GM21786 (cell line): Measurements from ENCODE around the gene AGL.
"Not testable (repeated sequence)": the region's sequence is repeated elsewhere in the genome, so short reads cannot be mapped to it uniquely, and the experiment has no call there.

Experiments
- ATAC-seq: cut with Tn5 transposase; IDR thresholded peaks from one replicate; pipeline ENCODE4 v1.9.1; 2021; ENCODE audit not compliant: unreplicated experiment

Gene AGL

DNA sequence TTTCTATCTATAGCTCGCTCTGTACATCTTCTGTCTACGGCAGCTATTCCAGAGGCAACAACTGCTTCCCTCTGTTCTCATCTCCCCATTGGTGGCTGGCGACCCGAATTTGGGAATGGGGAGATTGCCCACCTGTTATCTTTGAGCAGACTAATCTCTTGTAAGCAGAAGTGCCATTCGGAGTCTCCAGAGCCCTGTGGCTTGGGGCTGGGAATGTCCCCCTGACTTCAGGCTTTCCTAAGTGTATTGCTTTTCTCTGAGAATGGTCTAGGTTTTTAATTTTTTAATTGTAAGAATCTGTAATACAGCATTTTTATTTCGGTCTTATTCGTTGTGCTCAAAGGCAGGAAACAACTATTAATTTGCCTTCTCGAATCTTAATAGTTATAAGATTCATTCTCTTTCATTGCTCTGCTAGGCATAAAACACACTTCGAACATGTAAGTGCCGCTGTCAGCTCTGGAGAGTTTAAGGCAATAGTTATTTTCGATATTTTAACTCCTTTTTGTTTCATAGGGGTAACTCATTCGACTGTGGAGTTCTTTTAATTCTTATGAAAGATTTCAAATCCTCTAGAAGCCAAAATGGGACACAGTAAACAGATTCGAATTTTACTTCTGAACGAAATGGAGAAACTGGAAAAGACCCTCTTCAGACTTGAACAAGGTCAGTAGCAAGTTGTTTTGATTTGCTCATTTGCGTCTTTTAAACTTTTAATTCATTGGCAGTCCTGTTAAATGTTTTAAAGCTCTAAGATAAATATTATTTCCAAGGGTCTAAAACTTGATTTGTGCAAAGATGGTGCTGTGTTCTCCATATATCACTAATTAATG lies 514 bp downstream of the AGL start:
- ATAC-seq = peak; percentile 10

DNA sequence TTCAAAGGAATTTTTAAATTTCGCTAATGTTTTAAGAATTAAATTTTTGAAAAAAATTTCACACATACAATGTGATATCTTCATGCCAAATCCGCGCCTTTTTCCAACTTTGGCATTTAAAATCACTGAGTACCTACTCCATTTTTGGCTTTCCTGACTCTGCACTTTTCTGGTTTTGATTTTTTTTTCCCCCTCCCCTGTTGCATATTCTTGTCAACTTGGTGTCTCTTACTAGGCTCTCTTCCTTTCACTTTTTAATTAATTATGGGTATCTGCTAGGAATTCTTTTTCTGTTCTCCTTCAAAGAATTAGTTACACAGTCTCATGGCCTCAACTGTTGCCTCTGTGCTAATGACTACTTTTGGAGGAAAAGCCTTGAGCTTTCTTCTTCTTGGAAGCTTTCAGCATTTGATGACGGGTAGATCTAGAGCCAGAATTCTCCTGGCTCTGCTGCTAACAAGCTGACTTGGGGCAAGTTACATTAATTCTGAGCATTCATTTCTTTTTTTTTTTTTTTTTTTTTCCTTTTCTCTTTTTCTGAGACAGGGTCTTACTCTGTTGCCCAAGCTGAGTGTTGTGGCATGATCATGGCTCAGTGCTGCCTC lies 1.8 kb downstream of the AGL start:
- ATAC-seq = no peak

DNA sequence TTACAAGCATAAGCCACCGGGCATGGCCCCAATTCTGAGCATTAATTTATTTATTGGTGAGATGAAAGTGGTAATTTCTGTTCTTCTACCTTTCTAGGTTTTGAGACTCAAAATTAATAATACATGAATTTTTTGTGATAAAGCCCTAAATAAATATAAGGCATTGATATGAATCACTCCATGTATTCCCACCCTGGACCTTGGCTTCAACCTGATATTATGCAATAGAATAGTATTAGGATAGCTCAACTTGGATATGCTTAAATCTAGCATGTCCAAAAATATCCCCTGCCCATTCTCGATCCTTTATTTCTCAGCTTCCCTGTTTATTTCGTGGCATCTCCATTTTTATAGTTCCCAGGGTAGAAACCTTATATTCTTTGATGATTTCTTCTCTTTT lies 2.5 kb downstream of the AGL start:
- ATAC-seq = no peak

DNA sequence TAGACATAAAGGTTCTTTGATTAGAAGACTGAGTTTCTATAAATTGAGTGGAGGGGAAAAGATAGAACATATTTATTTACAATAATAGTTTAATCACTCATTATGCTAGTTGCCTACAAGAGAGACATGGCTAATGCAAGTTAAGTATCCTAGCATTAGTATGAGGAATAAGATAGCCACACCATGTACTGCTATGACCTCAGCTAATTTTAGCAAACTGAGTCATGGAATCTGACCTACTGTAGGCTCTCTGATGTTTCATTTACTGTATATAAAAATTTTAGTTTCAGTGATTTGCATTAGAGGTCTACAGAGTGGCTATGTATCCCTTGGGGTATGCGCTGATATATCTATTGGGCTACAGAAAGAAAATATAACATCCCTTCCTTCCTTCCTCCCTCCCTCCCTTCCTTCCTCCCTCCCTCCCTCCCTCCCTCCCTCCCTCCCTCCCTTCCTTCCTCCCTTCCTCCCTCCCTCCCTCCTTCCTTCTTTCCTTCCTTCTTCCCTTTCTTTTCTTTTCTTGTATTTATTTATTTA lies 5.8 kb downstream of the AGL start:
- ATAC-seq = no peak

DNA sequence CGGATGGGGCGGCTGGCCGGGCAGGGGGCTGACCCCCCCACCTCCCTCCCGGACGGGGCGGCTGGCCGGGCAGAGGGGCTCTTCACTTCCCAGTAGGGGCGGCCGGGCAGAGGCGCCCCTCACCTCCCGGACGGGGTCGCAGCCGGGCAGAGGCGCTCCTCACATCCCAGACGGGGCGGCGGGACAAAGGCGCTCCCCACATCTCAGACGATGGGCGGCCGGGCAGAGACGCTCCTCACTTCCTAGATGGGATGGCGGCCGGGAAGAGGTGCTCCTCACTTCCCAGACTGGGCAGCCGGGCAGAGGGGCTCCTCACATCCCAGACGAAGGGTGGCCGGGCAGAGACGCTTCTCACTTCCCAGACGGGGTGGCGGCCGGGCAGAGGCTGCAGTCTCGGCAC lies 6.9 kb downstream of the AGL start:
- not testable (repeated sequence) for ATAC-seq

DNA sequence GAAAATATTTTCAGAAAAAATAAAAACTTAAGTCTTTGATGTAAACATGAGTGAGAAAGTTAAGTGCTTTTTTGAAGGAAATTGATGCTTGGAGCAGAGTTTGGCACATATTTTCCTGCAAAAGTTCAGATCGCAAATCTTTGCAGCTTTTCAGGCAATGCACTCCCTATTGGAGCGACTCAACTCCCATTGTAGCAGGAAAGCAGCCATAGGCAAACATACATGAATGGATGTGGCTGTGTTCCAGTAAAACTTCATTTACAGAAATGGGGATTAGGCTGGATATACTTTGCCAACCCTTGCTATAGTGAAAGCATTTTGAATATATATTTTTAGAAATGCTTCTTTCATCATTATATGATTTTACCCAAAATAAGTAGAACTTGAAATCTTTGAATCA lies 8.1 kb downstream of the AGL start:
- no peak for ATAC-seq

DNA sequence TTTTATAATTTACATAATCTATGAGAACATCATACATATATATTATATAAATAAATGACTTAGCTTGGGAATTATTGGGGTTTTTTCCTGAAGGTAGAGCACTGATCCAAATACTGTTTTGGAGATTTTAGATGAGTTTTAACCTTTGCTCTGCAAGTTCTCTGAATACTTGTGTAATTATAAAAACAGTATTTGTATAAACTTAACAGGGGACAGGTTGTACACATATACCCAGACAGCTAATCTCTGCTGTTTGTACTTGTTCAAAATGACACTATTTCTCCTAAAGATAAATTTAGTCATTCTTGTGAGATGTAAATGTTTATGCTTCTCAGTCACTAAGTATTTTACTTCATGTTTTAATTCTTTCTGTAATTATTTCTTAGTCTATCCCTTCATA lies 8.7 kb downstream of the AGL start:
- no peak for ATAC-seq

DNA sequence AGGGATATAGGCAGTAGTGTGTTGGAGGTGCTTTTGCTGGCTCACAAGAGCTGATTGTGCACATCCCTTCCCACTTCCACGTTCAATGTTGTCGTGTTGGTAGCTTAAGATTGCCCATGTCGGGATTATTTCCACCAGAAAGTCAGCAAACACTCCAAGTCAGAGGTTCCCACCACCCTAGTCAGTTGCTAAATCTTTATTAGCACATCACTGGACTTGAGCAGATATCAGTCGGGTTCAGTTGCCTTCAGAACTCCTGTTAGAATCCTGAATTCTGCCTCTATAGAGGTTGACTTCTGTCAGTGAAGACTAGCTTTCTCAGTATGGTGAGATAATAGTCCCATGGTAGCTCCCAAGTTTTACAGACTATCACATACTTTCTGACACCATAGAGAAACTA lies 10.5 kb downstream of the AGL start:
- ATAC-seq = no peak

DNA sequence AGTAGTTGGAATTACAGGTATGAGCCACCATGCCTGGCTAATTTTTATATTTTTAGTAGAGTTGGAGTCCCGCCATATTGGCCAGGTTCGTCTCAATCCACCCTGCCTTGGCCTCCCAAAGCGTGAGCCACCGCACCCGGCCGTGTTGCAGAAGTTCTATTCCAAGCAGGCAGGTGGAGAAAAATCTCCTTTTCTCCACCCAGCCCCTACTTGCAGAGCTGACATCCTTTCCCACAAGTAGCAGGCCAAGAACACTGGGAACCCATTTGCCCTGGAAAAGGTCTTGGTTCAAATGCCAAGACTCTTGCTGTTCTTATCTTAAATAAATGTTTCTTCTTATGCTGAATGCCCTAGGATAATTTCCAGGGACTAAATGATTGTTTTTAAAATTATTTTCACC lies 17.5 kb downstream of the AGL start:
- ATAC-seq = no peak

DNA sequence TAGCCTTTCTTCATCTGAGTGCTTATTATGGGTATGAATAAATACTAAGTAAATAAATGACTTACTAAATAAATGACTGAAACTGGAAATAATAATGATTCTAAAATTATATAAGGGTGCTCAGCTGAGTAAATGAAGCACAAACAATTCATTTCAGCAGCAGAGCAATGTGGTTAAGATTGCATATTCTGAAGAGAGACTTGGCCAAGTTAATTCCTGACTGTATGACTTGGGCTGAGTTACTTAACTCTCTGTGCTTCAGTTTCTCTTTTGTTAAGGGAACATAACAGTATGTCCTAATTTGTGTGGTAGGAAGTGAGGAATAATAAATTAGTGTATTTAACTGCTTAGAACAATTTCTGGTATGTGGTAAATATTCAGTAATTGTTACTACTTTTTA lies 19.1 kb downstream of the AGL start:
- no peak for ATAC-seq

DNA sequence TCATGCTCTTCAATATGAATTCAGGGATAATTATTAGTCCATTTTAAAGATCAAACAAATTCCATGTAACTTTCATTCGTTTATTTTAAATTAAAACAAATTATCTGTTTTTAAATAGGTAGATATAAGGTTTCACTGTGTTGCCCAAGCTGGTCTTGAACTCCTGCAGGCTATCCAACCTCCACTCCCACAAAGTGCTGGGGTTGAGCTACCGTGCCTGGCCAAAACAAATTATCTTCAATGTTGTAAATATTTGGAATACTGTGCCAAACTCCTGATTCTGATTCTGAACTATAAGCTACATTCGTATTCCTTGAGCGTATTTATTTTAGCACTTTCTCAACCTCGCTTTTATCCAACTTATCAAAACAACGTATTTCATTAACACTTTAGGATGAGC lies 19.6 kb downstream of the AGL start:
- no peak for ATAC-seq

DNA sequence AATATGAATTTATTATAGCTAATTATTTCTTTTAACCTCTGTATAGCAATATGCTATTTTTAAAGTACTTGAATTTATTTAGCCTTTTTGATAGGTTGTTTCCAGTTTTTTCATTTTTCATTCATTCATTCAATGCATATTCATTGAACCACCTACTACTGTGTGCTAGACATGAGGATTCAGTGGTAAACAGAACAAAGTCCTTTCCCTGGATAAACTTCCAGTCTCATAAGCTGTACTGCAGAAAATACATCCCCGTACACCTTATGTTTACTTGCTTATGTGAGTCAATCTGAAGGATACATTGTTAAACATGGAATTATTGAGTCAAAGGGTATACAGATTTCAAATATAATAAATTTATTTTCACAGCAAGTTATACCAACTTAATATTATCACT lies 21.9 kb downstream of the AGL start:
- ATAC-seq = no peak

DNA sequence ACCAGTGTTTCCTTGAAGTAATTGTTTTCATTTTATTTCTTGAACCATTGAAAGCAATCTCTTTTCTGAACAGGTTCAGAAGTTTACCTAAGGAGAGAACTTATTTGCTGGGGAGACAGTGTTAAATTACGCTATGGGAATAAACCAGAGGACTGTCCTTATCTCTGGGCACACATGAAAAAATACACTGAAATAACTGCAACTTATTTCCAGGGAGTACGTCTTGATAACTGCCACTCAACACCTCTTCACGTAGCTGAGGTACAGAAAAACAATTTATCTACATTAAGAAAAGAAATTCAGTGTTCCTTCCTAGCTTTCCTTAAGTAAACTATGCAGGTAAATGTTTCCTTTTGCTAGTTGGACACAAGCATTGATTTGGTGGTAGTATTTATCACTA lies 27.4 kb downstream of the AGL start:
- ATAC-seq = no peak

DNA sequence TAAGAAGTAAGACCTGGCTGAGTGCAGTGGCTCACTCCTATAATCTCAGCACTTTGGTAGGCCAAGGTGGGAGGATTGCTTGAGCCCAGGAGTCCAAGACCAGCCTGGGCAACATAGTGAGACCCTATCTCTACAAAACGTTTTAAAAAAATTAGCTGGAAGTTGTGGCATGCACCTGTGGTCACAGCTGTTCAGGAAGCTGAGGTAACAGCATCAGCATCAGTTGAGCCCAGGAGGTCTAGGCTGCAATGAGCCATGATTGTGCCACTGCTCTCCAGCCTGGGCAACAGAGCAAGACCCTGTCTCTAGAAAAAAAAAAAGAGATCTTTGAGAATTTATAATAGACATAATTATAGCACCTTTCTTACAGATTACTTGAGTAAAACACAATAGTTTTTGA lies 36.0 kb downstream of the AGL start:
- ATAC-seq = no peak

DNA sequence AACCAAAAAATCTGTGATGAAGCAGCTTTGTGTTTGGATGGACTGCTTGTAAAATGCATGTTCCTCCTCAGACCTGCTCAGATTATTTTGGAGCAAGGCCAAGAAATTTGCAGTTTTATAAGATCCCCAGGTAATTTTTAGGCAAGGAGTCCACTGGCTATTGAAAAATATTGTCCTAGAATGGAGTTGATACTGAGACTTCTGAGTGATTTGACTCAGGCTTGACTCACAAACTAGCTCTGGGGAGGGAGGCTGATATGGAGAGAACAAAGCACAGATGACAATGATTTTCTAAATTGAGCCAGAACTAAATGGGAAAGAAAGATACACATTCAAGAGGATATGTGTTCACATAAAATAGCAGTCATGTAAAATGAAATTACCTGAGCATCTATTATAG lies 36.7 kb downstream of the AGL start:
- no peak for ATAC-seq

DNA sequence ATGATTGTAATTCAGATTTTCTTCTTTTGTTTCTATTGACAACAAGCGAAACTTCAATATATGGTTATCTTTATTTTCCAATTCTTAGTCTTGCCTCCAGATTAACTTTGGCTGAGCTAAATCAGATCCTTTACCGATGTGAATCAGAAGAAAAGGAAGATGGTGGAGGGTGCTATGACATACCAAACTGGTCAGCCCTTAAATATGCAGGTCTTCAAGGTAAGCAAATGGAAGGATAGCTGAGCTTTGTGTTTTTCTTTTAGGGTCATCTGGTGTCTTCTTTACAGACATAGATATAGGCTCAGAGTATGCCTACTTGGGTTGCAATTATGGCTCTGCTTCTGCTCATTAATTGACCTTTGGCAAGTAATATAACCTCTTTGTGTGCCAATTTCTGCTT lies 37.7 kb downstream of the AGL start:
- ATAC-seq = no peak

DNA sequence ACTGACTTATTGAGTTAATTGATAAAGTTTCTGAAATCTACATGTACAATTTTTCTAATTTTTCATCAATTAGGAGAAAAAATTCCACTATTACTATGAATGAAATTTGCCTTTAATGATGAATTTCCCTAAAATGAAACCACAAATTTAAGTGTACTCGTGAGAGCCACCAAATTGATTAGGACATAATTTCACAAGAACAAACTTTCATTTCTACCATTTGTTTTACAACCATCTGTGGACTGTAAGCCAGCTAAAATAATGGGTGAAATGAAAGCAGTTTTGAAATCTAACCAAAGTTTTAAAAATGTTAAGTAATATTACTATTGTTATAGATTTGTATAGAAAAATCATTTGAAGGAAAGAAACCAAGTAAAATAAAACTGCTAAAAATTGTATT lies 41.8 kb downstream of the AGL start:
- ATAC-seq = no peak

DNA sequence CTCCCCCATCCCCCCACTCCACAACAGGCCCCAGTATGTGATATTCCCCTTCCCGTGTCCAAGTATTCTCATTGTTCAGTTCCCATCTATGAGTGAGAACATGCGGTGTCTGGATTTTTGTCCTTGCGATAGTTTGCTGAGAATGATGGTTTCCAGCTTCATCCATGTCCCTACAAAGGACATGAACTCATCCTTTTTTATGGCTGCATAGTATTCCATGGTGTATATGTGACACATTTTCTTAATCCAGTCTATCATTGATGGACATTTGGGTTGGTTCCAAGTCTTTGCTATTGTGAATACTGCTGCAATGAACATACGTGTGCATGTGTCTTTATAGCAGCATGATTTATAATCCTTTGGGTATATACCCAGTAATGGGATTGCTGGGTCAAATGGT lies 53.1 kb downstream of the AGL start:
- ATAC-seq = not testable (repeated sequence)

DNA sequence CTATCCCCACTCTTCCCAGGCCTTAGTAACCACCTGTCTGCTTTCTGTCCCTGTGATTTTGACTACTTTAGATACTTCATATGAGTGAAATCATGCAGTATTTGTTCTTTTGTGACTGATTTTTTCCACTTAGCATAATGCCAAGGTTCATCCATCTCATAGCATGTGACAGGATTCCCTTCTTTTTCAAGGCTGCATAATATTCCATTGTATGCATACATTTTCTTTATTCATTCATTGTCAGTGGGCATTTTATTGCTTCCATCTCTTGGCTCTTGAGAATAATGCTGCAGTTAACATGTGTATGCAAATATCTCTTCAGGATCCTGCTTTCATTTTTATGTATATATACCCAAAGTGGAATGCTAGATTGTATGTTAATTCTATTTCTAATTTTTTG lies 56.4 kb downstream of the AGL start:
- no peak for ATAC-seq

DNA sequence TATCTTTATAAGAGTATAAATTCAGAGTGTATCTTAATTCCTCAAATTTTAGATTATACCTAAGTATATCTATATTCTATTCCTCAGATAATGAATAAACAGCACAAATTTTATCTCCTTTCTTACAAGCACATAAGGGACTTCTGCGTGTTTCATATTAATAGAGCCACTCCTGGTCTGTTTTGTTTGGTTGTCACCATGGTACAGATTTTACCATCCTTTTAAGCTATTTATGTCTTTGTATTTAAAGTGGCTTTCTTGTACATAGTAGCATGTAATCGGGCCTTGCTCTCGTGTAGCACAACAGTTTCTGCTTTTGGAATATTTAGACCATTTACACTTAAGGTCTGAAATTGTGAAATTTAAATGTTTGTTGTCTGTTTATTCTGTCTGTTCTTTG lies 67.1 kb downstream of the AGL start:
- ATAC-seq = no peak

DNA sequence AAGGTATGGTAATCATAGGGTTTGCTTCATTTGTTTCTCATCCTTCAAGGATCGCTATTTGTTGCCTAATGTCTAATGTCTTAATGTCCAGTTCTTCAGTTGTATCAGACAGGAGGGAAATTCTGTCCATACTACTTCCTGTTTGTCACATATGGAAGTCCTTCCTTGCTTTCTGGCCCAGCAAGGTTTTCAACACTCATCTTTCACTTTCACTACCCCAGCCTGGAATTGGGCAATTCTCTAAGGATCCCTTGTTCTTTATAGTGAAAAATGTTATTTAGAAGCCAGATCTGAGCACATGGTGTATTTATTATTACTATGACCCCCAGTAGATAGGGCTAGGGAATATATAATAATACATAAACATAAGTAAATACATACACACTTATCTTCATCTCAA lies 69.1 kb downstream of the AGL start:
- no peak for ATAC-seq

DNA sequence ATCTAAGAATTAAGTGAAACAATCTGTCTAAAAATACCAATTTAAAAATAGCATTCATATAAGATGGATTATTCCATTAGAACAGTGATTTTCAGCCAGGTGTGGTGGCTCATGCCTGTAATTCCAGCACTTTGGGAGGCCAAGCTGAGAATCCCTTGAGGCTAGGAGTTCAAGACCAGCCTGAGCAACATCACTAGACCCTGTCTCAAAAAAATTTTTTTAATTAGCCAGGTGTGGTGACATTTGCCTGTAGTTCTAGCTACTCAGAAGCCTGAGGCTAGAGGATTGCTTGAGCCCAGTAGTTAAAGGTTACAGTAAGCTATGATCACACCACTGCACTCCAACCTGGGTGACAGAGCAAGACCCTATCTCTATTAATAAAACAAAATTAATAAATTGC lies 84.6 kb downstream of the AGL start:
- ATAC-seq = no peak

DNA sequence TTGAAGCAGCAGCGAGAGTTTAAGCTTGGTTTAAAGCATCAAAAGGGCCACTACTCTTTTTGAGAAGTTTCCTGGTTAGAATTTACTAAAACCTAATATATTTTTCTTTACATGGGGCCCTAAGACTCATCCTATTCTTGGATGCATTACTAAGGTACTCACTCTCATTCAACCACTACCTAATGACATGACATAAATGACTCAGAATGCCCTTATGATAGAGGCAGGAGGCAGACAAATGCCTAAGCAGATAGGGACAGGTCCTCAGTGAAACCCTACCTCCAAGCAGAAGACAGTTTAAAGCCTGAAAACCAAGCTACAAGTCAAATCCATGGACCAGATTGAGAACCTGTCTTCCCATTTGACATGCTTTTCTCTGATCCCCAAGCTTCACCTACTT lies 85.4 kb downstream of the AGL start:
- no peak for ATAC-seq
